Neuronal stem cell (in vitro differentiated cells): ENCODE measurements around the gene MKLN1.
A peak's percentile ranks its signal among the peaks of the same experiment; 100 is the strongest.

Experiments used
- DNase-seq: peaks from one replicate; pipeline ENCODE4 v3.0.0-alpha.2; 2013; ENCODE audit warnings: low spot score
- H2AFZ ChIP-seq: one replicate; pipeline ENCODE4 v1.6.1; 2013; ENCODE audit warnings: mild to moderate bottlenecking, low read length, inconsistent platforms
- H2AK5ac ChIP-seq: 2 replicates; pipeline ENCODE4 v1.6.1; 2013; ENCODE audit warnings: low read depth, mild to moderate bottlenecking, inconsistent platforms, low read length, moderate library complexity, mixed read lengths
- H2BK120ac ChIP-seq: 2 replicates; pipeline ENCODE4 v1.6.1; 2013; ENCODE audit warnings: low read depth, mild to moderate bottlenecking, inconsistent platforms, low read length, moderate library complexity, mixed read lengths
- H2BK12ac ChIP-seq: one replicate; pipeline ENCODE4 v1.6.1; 2013; ENCODE audit warnings: low read length, inconsistent platforms
- H2BK15ac ChIP-seq: 2 replicates; pipeline ENCODE4 v1.6.1; 2013; ENCODE audit warnings: mild to moderate bottlenecking, low read length, inconsistent platforms, mixed read lengths
- H2BK5ac ChIP-seq: one replicate; pipeline ENCODE4 v1.6.1; 2013; ENCODE audit warnings: inconsistent platforms, mild to moderate bottlenecking, low read length, moderate library complexity
- H3K14ac ChIP-seq: one replicate; pipeline ENCODE4 v1.6.1; 2013; ENCODE audit warnings: low read length, inconsistent platforms
- H3K18ac ChIP-seq: 2 replicates; pipeline ENCODE4 v1.6.1; 2013; ENCODE audit warnings: low read length, inconsistent platforms
- H3K23ac ChIP-seq: 2 replicates; pipeline ENCODE4 v1.6.1; 2013; ENCODE audit warnings: low read depth, mild to moderate bottlenecking, mixed read lengths, low read length, inconsistent platforms; ENCODE audit not compliant: poor library complexity
- H3K27ac ChIP-seq: replicated peaks from 3 replicates; pipeline ENCODE4 v1.5.1; 2013; ENCODE audit warnings: low read length, inconsistent platforms
- H3K27me3 ChIP-seq, 3 experiments: 2 replicates each; pipeline ENCODE4 v1.6.1; 2013; ENCODE audit warnings: low read length in 3 of 3, mild to moderate bottlenecking in 2 of 3, inconsistent platforms in 1 of 3, low read depth in 1 of 3, mixed read lengths in 1 of 3, moderate library complexity in 1 of 3; ENCODE audit not compliant: control insufficient read depth in 3 of 3, insufficient read depth in 3 of 3
- H3K36me3 ChIP-seq, 2 donors: replicated peaks in 1 of 2; 2 replicates each; pipeline ENCODE4 v1.6.1; 2013; ENCODE audit warnings: low read length in 2 of 2; ENCODE audit not compliant: control insufficient read depth in 2 of 2, insufficient read depth in 2 of 2
- H3K4ac ChIP-seq: 2 replicates; pipeline ENCODE4 v1.6.1; 2013; ENCODE audit warnings: inconsistent platforms, mild to moderate bottlenecking, low read length, moderate library complexity
- H3K4me1 ChIP-seq, 2 donors: 1 replicate in 1 of 2; 2 replicates in 1 of 2; pipeline ENCODE4 v1.6.1; 2013; ENCODE audit warnings: low read length in 2 of 2, low read depth in 1 of 2; ENCODE audit not compliant: control insufficient read depth in 2 of 2, insufficient read depth in 1 of 2
- H3K4me2 ChIP-seq: one replicate; pipeline ENCODE4 v1.6.1; 2013; ENCODE audit warnings: mild to moderate bottlenecking, low read length, inconsistent platforms; ENCODE audit not compliant: insufficient read depth, poor library complexity, severe bottlenecking
- H3K4me3 ChIP-seq, 2 donors: 2 replicates each; pipeline ENCODE4 v1.5.1; 2013; ENCODE audit warnings: low read length in 2 of 2, mild to moderate bottlenecking in 2 of 2, inconsistent platforms in 1 of 2, moderate library complexity in 1 of 2
- H3K79me1 ChIP-seq: one replicate; pipeline ENCODE4 v1.6.1; 2013; ENCODE audit warnings: low read depth, mild to moderate bottlenecking, inconsistent platforms, low read length, moderate library complexity
- H3K9ac ChIP-seq: one replicate; pipeline ENCODE4 v1.6.1; 2013; ENCODE audit warnings: mild to moderate bottlenecking, low read depth, low read length, inconsistent platforms; ENCODE audit not compliant: poor library complexity
- H3K9me3 ChIP-seq, 2 donors: replicated peaks in 1 of 2; 2 replicates each; pipeline versions ENCODE3 to v1.6.1; 2013; ENCODE audit warnings: low read length in 2 of 2, mild to moderate bottlenecking in 2 of 2, inconsistent platforms in 1 of 2, low read depth in 1 of 2, mixed read lengths in 1 of 2, moderate library complexity in 1 of 2; ENCODE audit not compliant: control insufficient read depth in 2 of 2, insufficient read depth in 1 of 2
- H4K8ac ChIP-seq: one replicate; pipeline ENCODE4 v1.6.1; 2013; ENCODE audit warnings: low read depth, mild to moderate bottlenecking, inconsistent platforms, low read length, moderate library complexity
- H4K91ac ChIP-seq: one replicate; pipeline ENCODE4 v1.6.1; 2013; ENCODE audit warnings: low read length, low read depth, mild to moderate bottlenecking, inconsistent platforms; ENCODE audit not compliant: poor library complexity
- WGBS, 2 donors: extraction: QIAGEN DNeasy Blood & Tissue Kit; methylation state at CpG; one replicate each; pipeline ENCODE4 v1.1.7; 2013; ENCODE audit warnings: missing lambda C conversion rate in 2 of 2, mixed read lengths in 1 of 2; ENCODE audit not compliant: insufficient read length in 2 of 2, insufficient replicate concordance in 1 of 2; ENCODE audit errors: extremely low coverage in 2 of 2; 5-methylcytosine and 5-hydroxymethylcytosine counted together

MKLN1 gene

GRCh38 chr7:131536361-131536849 is 208.7 kb downstream of the MKLN1 start:
- peak overlapping the region in 1 of 2 donors; percentile 1 for H3K4me3 ChIP-seq
- H3K27me3 ChIP-seq = no peaks in the 10 kb centered on the region
- no peak overlapping the region for H4K8ac ChIP-seq
- H2AK5ac ChIP-seq = no peak overlapping the region
- no peak overlapping the region for H4K91ac ChIP-seq
- no peak overlapping the region for H3K14ac ChIP-seq
- peaks cover 2% of the 10 kb centered on the region for H3K79me1 ChIP-seq
- no peak overlapping the region for H3K27ac ChIP-seq
- peaks cover 0 to 12% of the 10 kb centered on the region in 2 donors for H3K4me1 ChIP-seq
- H2BK5ac ChIP-seq = no peak overlapping the region
- H3K4ac ChIP-seq = no peak overlapping the region
- peaks cover 0 to 40% of the 10 kb centered on the region in 2 donors for H3K36me3 ChIP-seq
- H2AFZ ChIP-seq = no peak overlapping the region
- no peak overlapping the region for H3K9ac ChIP-seq
- no peak overlapping the region for H2BK120ac ChIP-seq
- no CpG with 5 or more reads among the region's 7 CpGs for WGBS, 2 donors
- no peak overlapping the region for H3K23ac ChIP-seq
- no peak overlapping the region for H3K4me2 ChIP-seq
- no peaks in the 10 kb centered on the region for H3K9me3 ChIP-seq
- DNase-seq = no peak
- H2BK15ac ChIP-seq = no peak overlapping the region
- peak overlapping the region; percentile 35 for H3K18ac ChIP-seq
- no peak overlapping the region for H2BK12ac ChIP-seq

GRCh38 chr7:131537571-131537978 is 209.9 kb downstream of the MKLN1 start:
- Histone ChIP-seq H3K4me3 (no peak overlapping the region), H3K9me3 (no peaks in the 10 kb centered on the region), H3K79me1 (peaks cover 2% of the 10 kb centered on the region), H3K36me3 (peaks cover 0 to 40% of the 10 kb centered on the region in 2 donors), H3K4me2 (no peak overlapping the region), H3K18ac (peak overlapping the region; percentile 68), H2BK15ac (no peak overlapping the region), H3K14ac (no peak overlapping the region), H3K4ac (no peak overlapping the region), H2BK120ac (no peak overlapping the region), H3K27me3 (no peaks in the 10 kb centered on the region), H2AFZ (no peak overlapping the region), H4K8ac (no peak overlapping the region), H4K91ac (no peak overlapping the region), H3K9ac (no peak overlapping the region), H2BK5ac (no peak overlapping the region), H3K23ac (no peak overlapping the region), H3K4me1 (peaks cover 0 to 12% of the 10 kb centered on the region in 2 donors), H3K27ac (no peak overlapping the region), H2AK5ac (peak overlapping the region; percentile 28), H2BK12ac (no peak overlapping the region)
- DNase-seq = no peak
- no CpG with 5 or more reads among the region's 12 CpGs for WGBS, 2 donors

- Histone ChIP-seq H3K27me3 (no peaks in the 10 kb centered on the region), H3K23ac (peak overlapping the region; percentile 22), H3K4me1 (peaks cover 0 to 12% of the 10 kb centered on the region in 2 donors), H3K4me2 (no peak overlapping the region), H3K4me3 (no peak overlapping the region), H3K14ac (no peak overlapping the region), H3K4ac (no peak overlapping the region), H3K9me3 (no peaks in the 10 kb centered on the region), H4K91ac (no peak overlapping the region), H3K79me1 (peaks cover 2% of the 10 kb centered on the region), H2AFZ (no peak overlapping the region), H4K8ac (no peak overlapping the region), H3K9ac (no peak overlapping the region), H2BK15ac (peak overlapping the region; percentile 84), H3K18ac (peak overlapping the region; percentile 68), H2AK5ac (peak overlapping the region; percentile 28), H3K27ac (no peak overlapping the region), H2BK12ac (no peak overlapping the region), H2BK120ac (peak overlapping the region; percentile 32), H2BK5ac (no peak overlapping the region), H3K36me3 (peaks cover 0 to 45% of the 10 kb centered on the region in 2 donors)
- WGBS, 2 donors = no CpG with 5 or more reads among the region's 13 CpGs
- no peak for DNase-seq
Measured at GRCh38 chr7:131538071-131538812, 210.6 kb downstream of the MKLN1 start.

DNA sequence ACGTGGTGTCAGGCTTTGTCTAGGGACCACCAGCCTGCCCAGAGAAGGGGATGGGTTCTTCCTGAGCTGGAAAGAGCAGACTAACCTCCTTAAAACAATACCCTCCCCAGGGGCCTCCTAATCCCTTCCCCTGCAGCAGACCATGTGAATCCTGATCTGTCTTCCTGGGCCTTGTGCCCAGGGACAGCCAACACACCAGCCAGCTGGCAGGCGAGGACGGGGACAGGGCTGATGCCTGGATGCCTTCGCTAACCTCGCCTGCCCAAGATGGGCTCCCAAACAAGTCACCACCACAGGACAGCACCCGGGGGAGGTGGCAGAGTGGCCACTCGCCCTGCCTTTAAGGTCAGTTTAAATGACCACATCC is 211.1 kb downstream of the MKLN1 start:
- Histone ChIP-seq H3K79me1 (peaks cover 2% of the 10 kb centered on the region), H4K91ac (no peak overlapping the region), H2AFZ (no peak overlapping the region), H2BK120ac (peak overlapping the region; percentile 32), H3K9ac (no peak overlapping the region), H2BK15ac (peak overlapping the region; percentile 84), H3K14ac (no peak overlapping the region), H3K4me2 (no peak overlapping the region), H3K18ac (peak overlapping the region; percentile 49), H3K4ac (no peak overlapping the region), H3K36me3 (peaks cover 0 to 50% of the 10 kb centered on the region in 2 donors), H3K4me3 (no peak overlapping the region), H4K8ac (no peak overlapping the region), H3K23ac (no peak overlapping the region), H2BK5ac (no peak overlapping the region), H3K27me3 (no peaks in the 10 kb centered on the region), H3K4me1 (peaks cover 0 to 12% of the 10 kb centered on the region in 2 donors), H2BK12ac (no peak overlapping the region), H2AK5ac (peak overlapping the region; percentile 28), H3K9me3 (no peaks in the 10 kb centered on the region), H3K27ac (no peak overlapping the region)
- no CpG with 5 or more reads among the region's 7 CpGs for WGBS, 2 donors
- no peak for DNase-seq
